ENCODE measurements around the gene RPUSD4.
"Not testable (repeated sequence)": the region's sequence is repeated elsewhere in the genome, so short reads cannot be mapped to it uniquely, and the experiment has no call there.

RPUSD4 gene

GRCh38 chr11:126211236-126212088, at the start of gene RPUSD4, which contains the start of gene FAM118B:
RPUSD4 (minus strand) TSS chr11:126211650; CDS start chr11:126211638, 12 bp downstream.
FAM118B (plus strand) TSS chr11:126211782; CDS start chr11:126235002, 23,220 bp downstream.
- DNase-seq, result peak; percentile 90

DNA sequence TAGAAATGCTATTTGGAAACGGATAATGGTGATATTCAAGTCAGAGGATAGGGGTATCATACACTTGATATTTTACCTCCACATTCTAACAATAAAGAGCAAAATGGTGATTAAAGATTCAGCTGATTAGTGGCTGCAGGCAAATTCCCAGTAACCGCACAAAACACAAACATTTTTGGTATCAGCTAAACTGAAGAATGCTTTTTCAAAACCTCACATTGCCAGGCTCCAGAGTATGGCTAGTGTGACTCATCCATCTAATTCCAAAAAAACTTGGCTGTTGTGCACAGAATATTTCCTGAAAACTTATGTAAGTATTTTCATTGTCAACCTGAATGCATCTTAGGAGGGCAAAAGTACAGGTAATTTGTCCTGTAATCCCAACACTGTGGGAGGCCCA, 46.3 kb upstream of the RPUSD4 start:
- DNase-seq, result no peak

DNA sequence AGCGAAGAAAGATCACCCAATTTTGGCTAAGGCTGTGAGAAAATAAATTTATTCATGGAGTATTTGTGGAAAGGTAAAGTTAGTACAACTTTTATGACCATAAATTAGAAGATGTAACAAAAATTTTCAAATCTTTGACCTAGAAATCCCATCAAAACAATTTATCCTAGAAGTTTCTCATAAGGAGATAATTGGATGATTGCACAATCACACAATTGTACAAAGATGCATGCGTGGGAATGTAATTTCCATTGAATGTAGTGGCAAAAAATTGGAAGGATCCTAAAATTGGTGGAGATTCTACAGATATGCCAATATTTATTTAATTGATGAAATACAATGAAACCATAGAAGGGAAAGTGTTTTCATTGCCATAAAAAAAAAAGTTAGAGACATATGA, 45.7 kb upstream of the RPUSD4 start:
- DNase-seq, result no peak

GRCh38 chr11:126256216-126256615, 44.8 kb upstream of the RPUSD4 start:
- no peak for DNase-seq

DNA sequence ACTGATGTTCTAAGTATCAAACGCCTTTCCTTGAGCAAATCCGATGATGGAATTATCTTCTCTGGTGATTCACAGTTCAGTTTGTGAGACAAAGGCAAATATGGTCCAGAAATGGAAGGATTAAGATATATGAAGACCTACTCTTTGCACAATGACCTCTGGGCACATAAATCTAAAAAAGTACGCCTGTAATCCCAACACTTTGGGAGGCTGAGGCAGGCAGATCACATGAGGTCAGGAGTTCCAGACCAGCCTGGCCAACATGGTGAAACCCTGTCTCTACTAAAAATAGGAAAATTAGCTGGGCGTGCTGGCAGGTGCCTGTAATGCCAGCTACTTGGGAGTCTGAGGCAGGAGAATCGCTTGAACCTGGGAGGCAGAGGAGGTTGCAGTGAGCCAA, 44.1 kb upstream of the RPUSD4 start:
- not testable (repeated sequence) for DNase-seq

DNA sequence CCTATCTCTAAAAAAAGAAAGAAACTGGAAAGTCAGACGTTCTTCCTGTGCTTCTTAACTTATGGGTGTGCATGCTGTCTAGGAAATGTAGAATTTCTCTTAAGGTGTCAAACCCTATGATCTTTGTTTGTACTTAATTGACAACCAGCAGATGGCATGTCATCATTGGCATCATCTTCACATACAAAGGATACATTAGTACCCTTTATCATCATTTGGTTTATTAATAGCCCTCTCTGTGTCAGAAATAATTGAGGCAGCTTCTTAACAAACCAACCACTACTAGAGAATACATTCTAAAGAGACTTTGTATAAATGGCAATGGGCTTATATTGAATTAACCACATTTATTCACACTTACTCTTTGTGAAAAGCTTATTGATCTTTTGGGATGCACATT, 43.4 kb upstream of the RPUSD4 start:
- DNase-seq, result no peak

GRCh38 chr11:126253265-126253664, 41.8 kb upstream of the RPUSD4 start:
- DNase-seq, result no peak

GRCh38 chr11:126246636-126247035, 35.2 kb upstream of the RPUSD4 start:
- DNase-seq, result no peak

- DNase-seq, result no peak
Measured at GRCh38 chr11:126233391-126233790, 21.9 kb upstream of the RPUSD4 start.

DNA sequence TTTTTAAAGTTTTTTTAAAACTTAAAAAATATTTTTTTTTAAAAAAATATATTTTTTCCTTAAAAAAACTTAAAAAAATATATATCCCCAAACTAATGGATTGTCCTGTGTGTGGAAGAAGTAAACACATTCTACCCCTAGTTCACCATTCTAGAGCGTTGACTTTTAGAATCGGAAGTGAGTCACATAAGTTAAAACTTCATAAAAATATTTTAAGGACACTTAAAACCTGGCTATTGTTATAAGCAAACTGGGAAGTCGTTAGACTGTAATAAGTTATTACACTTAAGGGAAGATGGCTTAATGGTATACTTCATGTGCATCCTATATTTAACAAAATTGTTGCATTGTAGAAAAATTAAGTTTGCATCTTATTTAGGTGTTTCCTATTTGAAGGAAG, 21.2 kb upstream of the RPUSD4 start:
- DNase-seq, result no peak

DNA sequence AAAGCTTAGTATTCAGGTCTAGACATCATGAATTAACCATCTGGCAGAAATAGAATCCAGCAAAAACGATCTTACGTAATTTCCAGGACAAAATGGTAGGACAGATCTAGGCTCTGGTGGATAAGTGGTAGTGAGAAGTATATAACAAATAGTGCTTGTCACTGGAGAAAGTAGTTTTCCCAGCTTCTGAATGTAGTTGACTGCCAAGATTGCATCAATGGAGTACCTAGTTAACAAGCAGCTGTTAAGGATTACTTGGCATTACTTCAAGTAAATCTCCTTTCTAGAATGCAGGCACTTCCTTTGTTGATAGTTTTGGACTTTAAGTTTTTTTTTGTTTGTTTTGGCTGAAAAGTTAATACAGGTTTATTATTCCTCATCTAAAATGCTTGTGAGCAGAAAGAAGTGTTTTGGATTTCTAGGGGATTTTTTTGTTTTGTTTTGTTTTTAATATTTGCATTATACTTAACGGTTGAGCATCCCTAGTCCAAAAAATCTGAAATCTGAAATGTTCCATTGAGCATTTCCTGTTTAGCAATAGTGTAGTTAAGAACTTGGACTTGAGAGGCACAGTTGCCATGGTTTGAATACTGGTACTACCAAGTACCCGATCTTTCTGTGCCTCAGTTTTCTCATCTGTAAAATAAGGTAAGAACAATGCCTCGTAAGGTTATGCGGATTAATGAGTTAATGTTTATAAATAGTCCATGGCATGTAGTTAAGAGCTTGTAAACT, 20.4 kb upstream of the RPUSD4 start:
- DNase-seq, result peak; percentile 29

DNA sequence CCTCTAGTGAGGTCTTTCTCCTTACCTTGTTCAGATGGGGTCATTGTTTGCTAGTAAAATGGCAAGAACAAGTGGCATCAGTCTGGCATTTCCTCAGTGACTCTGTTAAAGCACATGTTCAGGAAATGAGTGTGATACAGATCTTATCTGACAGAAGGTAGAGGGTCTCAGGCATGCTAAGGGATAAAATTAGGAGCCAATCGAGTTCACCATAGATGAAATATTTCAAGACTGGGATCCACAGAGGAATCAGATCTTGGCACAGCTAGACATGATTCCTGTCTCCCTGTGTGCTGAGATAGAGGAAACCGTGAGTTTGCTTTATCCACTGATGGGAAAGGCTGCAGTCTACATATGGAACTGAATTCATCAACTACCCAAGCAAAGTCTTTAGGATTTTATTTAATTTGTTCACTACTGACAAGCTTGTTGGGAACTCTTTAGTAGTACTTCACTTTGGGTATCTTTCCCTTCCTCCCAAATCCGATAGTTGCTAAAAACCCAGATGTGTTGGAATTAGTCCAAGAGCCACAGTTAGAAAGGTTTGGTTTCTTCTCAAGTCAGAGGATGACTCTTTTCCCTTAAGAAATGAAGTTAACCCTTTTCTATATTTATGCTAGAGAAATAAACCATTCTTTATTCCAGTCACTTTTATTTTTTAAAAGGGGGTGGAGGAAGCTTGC, 18.5 kb upstream of the RPUSD4 start:
- no peak for DNase-seq

DNA sequence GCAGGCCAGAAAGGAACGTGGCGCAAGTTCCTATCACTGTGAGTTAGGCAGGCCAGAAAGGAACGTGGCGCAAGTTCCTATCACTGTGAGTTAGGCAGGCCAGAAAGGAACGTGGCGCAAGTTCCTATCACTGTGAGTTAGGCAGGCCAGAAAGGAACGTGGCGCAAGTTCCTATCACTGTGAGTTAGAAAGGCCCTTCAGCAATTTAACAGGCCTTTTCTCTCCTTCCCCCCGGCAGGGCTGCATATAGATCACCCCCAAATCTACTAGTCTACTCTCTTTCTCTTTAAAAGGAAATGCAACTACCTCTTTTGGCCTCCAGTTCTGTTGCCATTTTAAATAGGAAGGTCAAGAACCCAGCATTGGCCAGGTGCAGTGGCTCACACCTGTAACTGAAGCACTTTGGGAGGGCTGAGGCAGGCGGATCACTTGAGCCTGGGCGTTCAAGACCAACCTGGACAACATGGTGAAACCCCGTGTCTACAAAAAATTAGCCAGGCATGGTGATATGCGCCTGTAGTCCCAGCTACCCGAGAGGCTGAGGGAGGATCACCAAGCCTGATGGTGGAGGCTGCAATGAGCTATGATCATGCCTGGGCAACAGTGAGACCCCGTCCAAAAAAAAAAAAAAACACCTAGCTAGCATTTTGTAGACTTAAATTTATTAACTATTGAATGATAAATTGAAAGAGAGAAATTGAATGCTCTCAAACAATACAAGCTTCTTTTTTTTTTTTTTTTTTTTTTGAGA, 15.1 kb upstream of the RPUSD4 start:
- DNase-seq, result no peak

DNA sequence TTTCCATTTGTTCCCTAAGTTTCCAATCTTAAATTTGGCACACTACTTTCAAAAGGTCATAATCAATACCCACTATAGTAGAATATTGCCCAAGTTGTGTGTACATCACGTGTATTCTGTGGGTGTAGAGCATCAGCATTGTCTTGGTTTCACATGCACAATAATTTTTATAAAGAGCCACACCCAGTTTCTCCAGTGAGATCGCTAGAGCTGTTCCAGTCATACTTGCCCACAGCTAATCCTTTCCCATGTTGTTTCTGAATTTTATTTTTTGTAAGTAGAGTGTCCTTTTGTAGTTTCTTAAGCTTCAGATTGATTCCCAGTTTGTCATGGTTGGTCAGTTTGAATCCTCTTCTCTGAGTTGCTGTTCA, 13.8 kb upstream of the RPUSD4 start:
- DNase-seq, result no peak

DNA sequence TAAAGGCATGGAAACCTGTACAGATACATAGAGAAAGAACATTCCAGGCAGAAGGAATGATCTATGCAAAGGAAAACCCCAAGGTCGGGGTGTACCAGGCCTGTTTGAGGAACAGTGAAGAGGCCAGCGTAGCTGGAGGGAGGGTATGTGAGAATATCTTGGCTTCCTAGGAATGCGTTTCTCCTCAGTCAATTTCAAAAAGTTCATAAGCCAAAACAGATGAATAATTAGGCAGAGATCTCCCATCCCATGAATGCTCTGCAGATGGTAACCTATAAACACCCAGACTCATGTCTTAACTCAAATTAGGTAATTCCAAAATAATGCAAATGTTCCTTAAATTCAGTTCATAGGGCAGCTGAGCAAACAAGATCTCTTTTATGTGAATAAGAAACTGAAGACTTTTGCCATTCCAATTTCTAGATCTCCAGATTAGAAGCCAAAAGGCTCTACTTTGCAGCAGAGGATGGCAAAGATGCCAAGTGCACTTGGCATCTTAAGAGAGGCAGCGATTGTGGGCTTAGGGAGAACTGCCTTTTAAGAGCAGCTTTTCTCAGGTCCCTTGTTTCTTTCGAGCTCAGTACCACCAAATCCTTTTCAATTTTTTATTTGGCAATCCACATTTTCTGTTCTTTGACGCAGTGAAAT, 13.3 kb upstream of the RPUSD4 start:
- no peak for DNase-seq

- DNase-seq, result no peak
Measured at GRCh38 chr11:126219547-126219946, 8.1 kb upstream of the RPUSD4 start.

GRCh38 chr11:126217491-126217890, 6.0 kb upstream of the RPUSD4 start:
- no peak for DNase-seq

- DNase-seq, result no peak
Measured at GRCh38 chr11:126216526-126217305, 5.3 kb upstream of the RPUSD4 start.

DNA sequence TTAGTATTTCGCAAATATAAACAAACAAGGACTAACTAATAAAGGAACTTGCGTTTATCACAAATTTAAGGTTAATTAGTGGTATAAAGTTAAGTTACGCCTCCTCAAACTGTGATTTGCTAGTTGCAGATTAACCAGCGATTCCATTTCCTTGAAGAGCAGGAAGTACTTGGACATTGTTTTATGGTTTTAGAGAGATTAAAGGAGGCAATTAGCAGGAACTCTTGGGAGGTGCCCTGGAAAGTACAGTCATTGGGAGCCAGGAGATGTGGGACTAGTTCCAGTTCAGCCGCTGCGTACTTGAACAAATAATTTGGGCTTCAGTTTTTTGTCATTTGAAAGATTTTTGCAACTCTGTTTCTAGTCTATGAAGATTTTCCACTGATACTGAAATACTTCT, 3.4 kb upstream of the RPUSD4 start:
- DNase-seq, result no peak

DNA sequence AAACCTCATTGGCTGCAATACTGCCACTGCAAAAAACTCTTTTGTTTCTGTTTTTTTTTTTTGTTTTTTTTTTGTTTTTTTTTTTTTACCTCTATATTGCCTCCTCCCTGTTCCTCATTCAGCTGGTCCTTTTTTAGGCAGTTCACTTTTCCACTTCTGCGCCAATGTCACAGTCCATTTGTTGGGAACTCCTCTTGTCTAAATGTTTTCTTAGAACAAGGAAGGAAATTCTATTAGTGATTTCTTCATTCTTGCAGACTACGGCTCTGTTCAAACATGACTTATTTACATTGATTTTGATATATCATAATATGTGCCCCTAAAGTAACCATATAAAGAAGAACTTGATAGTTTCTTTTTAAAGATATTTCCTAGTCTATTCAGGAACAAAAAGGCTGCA, 3.0 kb upstream of the RPUSD4 start:
- no peak for DNase-seq

- no peak for DNase-seq
Measured at GRCh38 chr11:126212089-126212660, 725 bp upstream of the RPUSD4 start.
